ENCODE data around the gene KRT17. TPM values are rescaled to one million over a fixed set of nuclear protein-coding genes. Genes with fewer than 3 reads are reported as not detected.

Gene KRT17
- total and polyA plus RNA-seq, 10 of the 15 experiments (the other 5 are each of a cell fraction or from before 2014, with no cell fraction given), result 0.47 to 30.0 (median 2.5) TPM

- ChIA-PET RAD21 (ENCODE audit: unreplicated experiment) (no interaction called here), CTCF (interaction anchor here (1.6 kb wide), 1 partner anchor 19 kb away, joined by 3 read pairs; no protein-coding TSS in a partner anchor), POLR2A (no interaction called here), SMC1A (ENCODE audit: uncharacterized antibody, unreplicated experiment) (interaction anchor here (1.3 kb wide), 1 partner anchor 19 kb away, joined by 6 read pairs; no protein-coding TSS in a partner anchor)
- intact Hi-C loops (cut with micrococcal nuclease; ENCODE audit: unreplicated experiment), result no loop called here
- H3K27me3 ChIP-seq (replicated peaks in 1 of 2; ENCODE audit: control insufficient read depth in 2 of 2, insufficient read depth in 2 of 2, low read length in 1 of 2), result no peaks in the 10 kb centered on the region
- TF ChIP-seq RAD51 (IDR thresholded peaks at IDR 0.05) (no peak), ZNF207 (IDR thresholded peaks at IDR 0.05; ENCODE audit: borderline replicate concordance) (no peak), TARDBP (IDR thresholded peaks at IDR 0.05; ENCODE audit: borderline replicate concordance) (no peak), MLLT1 (IDR thresholded peaks at IDR 0.05) (no peak), NR2C2 (IDR thresholded peaks at IDR 0.05; ENCODE audit: borderline replicate concordance, control insufficient read depth, insufficient read length, low read depth) (no peak), STAT1 (conservative IDR thresholded peaks at IDR 0.05) (no peak), YBX1 (IDR thresholded peaks at IDR 0.05) (no peak), ZBTB4 (CRISPR knock-in tag; IDR thresholded peaks at IDR 0.05) (no peak)
- no peak overlapping the region for H3K9ac ChIP-seq (ENCODE audit: control insufficient read depth, insufficient read depth, low read length)
- H3K4me3 ChIP-seq, result no peak overlapping the region
- BruUV-seq (replicated peaks), result no TSS peak
- no peaks in the 10 kb centered on the region for H3K4me1 ChIP-seq (ENCODE audit: control insufficient read depth, insufficient read depth, low read length)
- 14% methylated on average over 13 of the region's 13 CpGs for WGBS (ENCODE audit: insufficient coverage, insufficient replicate concordance, low lambda C conversion rate, missing lambda C conversion rate)
- no peak overlapping the region for H3K4me2 ChIP-seq (ENCODE audit: control insufficient read depth, insufficient read depth)
- in situ Hi-C loops (cut with MboI), result no loop called here
- H3K27ac ChIP-seq (ENCODE audit: control insufficient read depth, insufficient read depth), result no peak overlapping the region
- no peaks in the 10 kb centered on the region for H3K9me3 ChIP-seq (replicated peaks; ENCODE audit: control insufficient read depth, insufficient read depth, low read length)
- no peaks in the 10 kb centered on the region for H3K79me2 ChIP-seq (ENCODE audit: control insufficient read depth, insufficient read depth, low read length)
- no peak for ATAC-seq
- H3K36me3 ChIP-seq (ENCODE audit: control insufficient read depth in 2 of 2, insufficient read depth in 2 of 2, low read length in 1 of 2), result no peaks in the 10 kb centered on the region
- H4K20me1 ChIP-seq (ENCODE audit: control insufficient read depth, insufficient read depth), result no peaks in the 10 kb centered on the region
- no peak for FAIRE-seq
- no peak for DNase-seq (ENCODE audit: low read depth, low spot score)
- H2AFZ ChIP-seq (ENCODE audit: control insufficient read depth, low read depth, low read length), result no peak overlapping the region
Measured at GRCh38 chr17:41629826-41630670, 5.7 kb upstream of the KRT17 start.
